ENCODE data around the gene IFITM5. TPM values are rescaled to one million over a fixed set of nuclear protein-coding genes. Genes with fewer than 3 reads are reported as not detected.
"Not testable (repeated sequence)": the region's sequence is repeated elsewhere in the genome, so short reads cannot be mapped to it uniquely, and the experiment has no call there.

The IFITM5 gene
- total and polyA plus RNA-seq, 2 of the 8 experiments (the other 6 are each of a cell fraction or from before 2014, with no cell fraction given) = not detected

- not testable (repeated sequence) for H3K56ac ChIP-seq (replicated peaks; ENCODE audit: insufficient read length, low read depth, low read length); H3K23ac ChIP-seq (ENCODE audit: insufficient read length); H2AFZ ChIP-seq (ENCODE audit: low read length); FAIRE-seq; H3K27ac ChIP-seq (ENCODE audit: low read depth, low read length); H2BK15ac ChIP-seq (ENCODE audit: low read length); H4K8ac ChIP-seq (ENCODE audit: extremely low read depth, insufficient read depth, low read length); H3K23me2 ChIP-seq (ENCODE audit: low read depth, low read length); H2BK20ac ChIP-seq (ENCODE audit: low read length); H4K20me1 ChIP-seq (replicated peaks in 1 of 2; ENCODE audit: control insufficient read depth in 1 of 2, insufficient read depth in 2 of 2, low read length in 2 of 2); H2AK5ac ChIP-seq (ENCODE audit: low read depth, low read length); H4K91ac ChIP-seq (replicated peaks; ENCODE audit: insufficient read length, low read length); H3K4me2 ChIP-seq (ENCODE audit: insufficient read depth in 1 of 2, low read depth in 2 of 2, low read length in 2 of 2); H3K36me3 ChIP-seq (ENCODE audit: control insufficient read depth in 2 of 4, insufficient read depth in 4 of 4, low read length in 3 of 4); H3K14ac ChIP-seq (ENCODE audit: insufficient read length); H3K4me3 ChIP-seq (ENCODE audit: extremely low read depth in 1 of 4, insufficient read depth in 2 of 4, low read depth in 3 of 4, low read length in 4 of 4); H2BK120ac ChIP-seq (replicated peaks; ENCODE audit: low read depth, low read length); H3K18ac ChIP-seq (ENCODE audit: extremely low read depth, low read length); H3K79me2 ChIP-seq (ENCODE audit: control insufficient read depth in 1 of 2, insufficient read depth in 2 of 2, low read length in 2 of 2); H3K27me3 ChIP-seq (replicated peaks in 1 of 4; ENCODE audit: control insufficient read depth in 3 of 4, extremely low read depth in 1 of 4, insufficient read depth in 3 of 4, low read length in 3 of 4); H3K9me3 ChIP-seq (ENCODE audit: insufficient read depth in 2 of 2, low read depth in 1 of 2, low read length in 1 of 2); H3K79me1 ChIP-seq (ENCODE audit: low read depth, low read length); DNase-seq (ENCODE audit: low read depth in 1 of 2, low spot score in 2 of 2); H2BK5ac ChIP-seq (ENCODE audit: low read depth, low read length); H3K4ac ChIP-seq (replicated peaks; ENCODE audit: insufficient read length, low read depth, low read length); H4K5ac ChIP-seq (ENCODE audit: insufficient read length, low read depth, low read length); H3K9ac ChIP-seq (replicated peaks in 1 of 4; ENCODE audit: extremely low read depth in 1 of 4, low read depth in 3 of 4, low read length in 3 of 4)
- Histone ChIP-seq H2BK12ac (ENCODE audit: low read depth, low read length) (peak overlapping the region; percentile 84; the same call in 1 of the 2 replicates), H3K4me1 (replicated peaks in 1 of 4; ENCODE audit: control insufficient read depth in 3 of 4, insufficient read depth in 4 of 4, low read length in 3 of 4) (peaks cover 0 to 20% (median 5%) of the 10 kb centered on the region in 4 experiments; a peak in 6 of 7 replicates)
- CTCF ChIA-PET (ENCODE audit: partially characterized antibody) = interaction anchor here (0.7 to 2.3 kb wide), 9 partner anchors 10 to 74 kb away, joined by 3 to 9 read pairs (median 4); partner anchors contain the start of genes IFITM2 and IFITM5
- WGBS, 2 experiments (ENCODE audit: extremely low coverage in 1 of 2, insufficient coverage in 1 of 2, insufficient read length in 1 of 2, insufficient replicate concordance in 2 of 2, low coverage in 1 of 2, low lambda C conversion rate in 2 of 2, missing lambda C conversion rate in 1 of 2) = 84% methylated on average over 24 of the region's 34 CpGs; no CpG with 5 or more reads in 1 of the 2 experiments
- POLR2A ChIA-PET (ENCODE audit: partially characterized antibody) = interaction anchor here (0.8 to 2.2 kb wide), 3 partner anchors 9 to 24 kb away, joined by 3 to 6 read pairs (median 4); no protein-coding TSS in a partner anchor
These were observed 25.5 kb upstream of the IFITM5 start for GRCh38 chr11:324593-325517.
